Mucosa of stomach (tissue), 1 donor: Measurements from ENCODE around the gene EVC.
"Not testable (repeated sequence)": the region's sequence is repeated elsewhere in the genome, so short reads cannot be mapped to it uniquely, and the experiment has no call there.

ENCODE experiments used
- H3K27me3 ChIP-seq: one replicate; pipeline ENCODE4 v1.7.0; 2013; ENCODE audit warnings: mild to moderate bottlenecking, low read length; ENCODE audit not compliant: control insufficient read depth, insufficient read depth
- H3K36me3 ChIP-seq: one replicate; pipeline ENCODE4 v1.7.0; 2013; ENCODE audit warnings: low read length; ENCODE audit not compliant: control insufficient read depth, insufficient read depth
- H3K4me1 ChIP-seq: one replicate; pipeline ENCODE4 v1.7.0; 2013; ENCODE audit warnings: mild to moderate bottlenecking, low read length; ENCODE audit not compliant: control insufficient read depth, insufficient read depth
- H3K4me3 ChIP-seq: one replicate; pipeline ENCODE4 v1.7.0; 2013; ENCODE audit warnings: low read length
- H3K9ac ChIP-seq: one replicate; pipeline ENCODE4 v1.7.0; 2013; ENCODE audit warnings: mild to moderate bottlenecking, low read length, moderate library complexity
- H3K9me3 ChIP-seq: one replicate; pipeline ENCODE4 v1.7.0; 2013; ENCODE audit warnings: mild to moderate bottlenecking, low read length, moderate library complexity; ENCODE audit not compliant: control insufficient read depth
- donor health status: Pancreatic carcinoma.

Gene EVC

DNA sequence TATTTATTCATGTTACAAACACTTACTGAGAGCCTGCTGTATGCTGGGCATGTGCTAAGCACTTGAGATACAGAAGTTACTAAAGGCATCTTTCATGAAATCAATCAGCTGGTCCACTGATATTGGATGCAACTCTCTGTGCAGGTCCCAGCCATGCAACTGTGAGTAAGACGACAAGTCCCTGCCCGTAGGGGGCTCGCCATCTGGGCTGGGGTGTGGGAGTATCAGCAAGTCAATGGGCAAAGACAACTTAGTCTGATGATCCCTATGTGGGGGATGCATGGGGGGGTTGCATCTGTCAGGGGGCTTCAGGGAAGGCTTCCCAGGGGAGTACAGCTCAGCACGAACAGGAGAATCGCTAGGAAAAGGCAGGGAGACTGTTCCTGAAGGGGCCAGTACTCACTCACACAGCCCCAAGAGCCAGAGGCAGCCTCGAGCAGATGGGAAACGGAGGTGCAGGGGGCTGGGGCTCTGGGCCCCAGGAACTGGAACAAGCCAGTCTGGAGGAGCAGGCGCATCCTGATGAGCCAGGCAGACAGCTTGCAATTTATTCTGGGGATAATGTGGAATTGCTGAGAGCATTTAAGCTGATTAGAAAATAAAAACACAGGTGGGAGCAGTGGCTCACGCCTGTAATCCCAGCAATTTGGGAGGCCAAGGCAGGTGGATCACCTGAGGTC, 141.7 kb downstream of the EVC start:
- Histone ChIP-seq H3K36me3 (no peaks in the 10 kb centered on the region), H3K4me1 (no peaks in the 10 kb centered on the region), H3K4me3 (no peak overlapping the region), H3K9me3 (no peaks in the 10 kb centered on the region), H3K9ac (no peak overlapping the region), H3K27me3 (no peaks in the 10 kb centered on the region)

DNA sequence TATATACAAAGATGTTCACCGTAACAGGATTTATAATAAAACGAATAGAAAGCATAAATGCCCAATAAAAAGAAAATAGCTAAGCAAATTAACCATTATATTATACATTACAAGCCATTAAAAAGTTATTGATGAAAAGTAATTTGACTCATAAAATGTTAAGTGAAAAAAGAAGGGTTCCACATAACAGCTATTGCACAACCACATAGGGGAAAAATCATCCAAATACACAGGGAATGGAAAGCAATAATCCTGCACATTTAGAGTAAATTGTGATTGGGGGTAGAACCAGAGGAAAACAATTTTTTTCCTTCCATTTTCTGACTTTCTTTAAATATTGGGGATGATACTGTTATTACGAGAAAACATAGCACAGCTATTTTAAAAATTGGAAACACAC, 143.9 kb downstream of the EVC start:
- H3K27me3 ChIP-seq = no peaks in the 10 kb centered on the region
- H3K9ac ChIP-seq = no peak overlapping the region
- H3K9me3 ChIP-seq = no peaks in the 10 kb centered on the region
- H3K4me1 ChIP-seq = no peaks in the 10 kb centered on the region
- no peaks in the 10 kb centered on the region for H3K36me3 ChIP-seq
- no peak overlapping the region for H3K4me3 ChIP-seq

DNA sequence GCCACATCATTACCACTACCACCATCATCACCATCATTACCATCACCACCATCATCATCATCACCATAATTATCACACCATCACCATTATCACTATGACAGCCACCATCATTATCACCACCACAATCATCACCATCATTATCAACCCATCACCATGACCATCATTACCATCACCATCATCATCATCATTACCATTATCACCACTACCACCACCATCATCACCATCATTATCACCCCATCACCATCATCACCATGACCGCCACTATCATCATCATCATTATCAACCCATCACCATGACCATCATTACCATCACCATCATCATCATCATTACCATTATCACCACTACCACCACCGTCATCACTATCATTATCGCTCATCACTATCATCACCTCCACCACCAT, 145.4 kb downstream of the EVC start:
- H3K9me3 ChIP-seq, H3K36me3 ChIP-seq, H3K4me3 ChIP-seq, H3K27me3 ChIP-seq, H3K4me1 ChIP-seq, H3K9ac ChIP-seq: not testable (repeated sequence)

DNA sequence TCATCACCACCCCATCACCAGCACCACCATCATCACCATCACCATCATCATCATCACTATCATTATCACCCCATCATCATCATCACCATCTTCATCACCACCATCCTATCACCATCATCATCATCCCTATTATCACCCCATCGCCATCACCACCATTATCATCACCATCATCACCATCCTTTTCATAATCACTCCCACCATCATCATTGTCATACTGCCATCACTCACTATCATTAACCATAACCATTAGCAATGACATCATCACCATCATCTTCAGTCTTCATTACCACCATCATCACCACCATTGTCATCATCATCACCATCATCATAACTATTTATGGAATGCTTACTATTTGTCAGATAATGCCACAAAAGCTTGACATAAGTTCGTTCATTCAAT, 146.2 kb downstream of the EVC start:
- Histone ChIP-seq H3K36me3 (no peaks in the 10 kb centered on the region), H3K9me3 (no peaks in the 10 kb centered on the region), H3K9ac (no peak overlapping the region), H3K27me3 (no peaks in the 10 kb centered on the region), H3K4me1 (no peaks in the 10 kb centered on the region), H3K4me3 (no peak overlapping the region)

DNA sequence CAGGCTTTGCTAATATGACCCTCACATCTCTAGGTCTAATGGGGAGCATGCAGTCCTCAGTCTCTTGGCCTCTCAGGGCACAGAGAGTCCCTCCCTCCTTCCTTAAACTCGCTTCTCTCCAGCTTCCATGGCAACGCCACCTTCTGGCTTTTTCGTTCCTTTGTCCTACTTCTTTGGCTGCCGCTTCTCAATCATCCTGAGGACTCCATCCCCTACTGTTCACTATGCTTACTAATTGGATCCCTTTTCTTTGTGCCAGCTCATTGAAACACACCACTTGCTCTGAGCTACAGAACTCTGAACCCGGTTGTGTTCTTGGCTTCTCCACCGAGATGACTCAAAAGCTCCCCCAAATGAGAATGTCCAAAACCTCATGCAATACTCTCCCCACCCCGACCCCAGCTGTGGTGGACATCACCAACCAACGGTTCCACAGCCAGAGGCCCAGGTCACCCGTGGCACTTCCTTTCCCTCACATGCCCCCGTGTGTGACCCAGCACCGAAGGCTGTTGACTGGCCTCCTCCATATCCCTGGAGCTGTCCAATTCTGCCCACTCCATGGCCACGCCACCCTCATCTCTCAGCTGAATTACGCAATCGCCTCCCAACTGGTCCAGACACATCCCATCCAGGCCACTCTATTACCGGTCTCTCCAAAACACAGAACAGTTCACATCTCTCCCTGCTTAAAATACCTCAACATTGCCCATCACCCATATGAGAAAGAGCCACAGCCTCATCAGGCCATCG, 147.2 kb downstream of the EVC start:
- H3K9me3 ChIP-seq = no peaks in the 10 kb centered on the region

DNA sequence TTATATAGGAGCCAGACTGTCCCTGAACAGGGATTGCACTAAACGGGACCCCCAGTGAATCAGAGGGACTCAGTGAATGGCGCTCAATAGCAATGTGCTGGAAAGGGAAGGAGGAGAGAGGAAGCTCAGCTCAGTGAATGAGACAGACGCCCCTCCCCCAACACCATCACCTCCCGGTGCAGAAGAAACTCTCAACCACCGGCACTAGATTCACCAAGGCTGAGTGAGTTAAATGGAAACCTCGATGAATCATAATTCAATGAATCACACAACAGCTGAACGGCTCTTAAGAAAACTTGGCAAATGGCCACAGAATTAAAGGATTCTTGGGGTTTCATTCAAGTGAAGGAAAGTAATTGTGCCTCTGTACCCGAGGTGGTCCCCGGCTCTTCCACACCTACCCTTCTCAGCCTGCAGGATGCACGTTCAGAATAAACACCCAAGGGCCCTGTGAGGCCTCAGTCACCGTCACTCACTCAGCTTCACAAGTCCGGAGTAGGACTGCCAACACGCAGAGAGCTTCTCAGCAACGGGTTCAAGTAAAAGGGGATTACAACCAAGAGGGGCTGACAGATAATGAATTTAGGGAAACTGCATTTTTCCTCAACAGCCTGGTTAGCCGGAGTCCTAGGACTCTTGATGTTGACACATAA, 152.6 kb downstream of the EVC start:
- H3K36me3 ChIP-seq = no peaks in the 10 kb centered on the region
- no peak overlapping the region for H3K9ac ChIP-seq
- H3K27me3 ChIP-seq = no peaks in the 10 kb centered on the region
- H3K4me3 ChIP-seq = no peak overlapping the region
- H3K4me1 ChIP-seq = no peaks in the 10 kb centered on the region
- H3K9me3 ChIP-seq = no peaks in the 10 kb centered on the region

More for the DNA sequence above, 147.2 kb downstream of the EVC start:
- Histone ChIP-seq H3K9ac (no peak overlapping the region), H3K4me1 (no peaks in the 10 kb centered on the region), H3K4me3 (no peak overlapping the region), H3K27me3 (no peaks in the 10 kb centered on the region), H3K36me3 (no peaks in the 10 kb centered on the region)
